GM21723 (cell line): ENCODE measurements around the gene NUDT13.

ENCODE experiments used
- ATAC-seq: cut with Tn5 transposase; IDR thresholded peaks from one replicate; pipeline ENCODE4 v1.9.1; 2021; ENCODE audit warnings: mild to moderate bottlenecking, moderate library complexity; ENCODE audit not compliant: unreplicated experiment

NUDT13 gene

DNA sequence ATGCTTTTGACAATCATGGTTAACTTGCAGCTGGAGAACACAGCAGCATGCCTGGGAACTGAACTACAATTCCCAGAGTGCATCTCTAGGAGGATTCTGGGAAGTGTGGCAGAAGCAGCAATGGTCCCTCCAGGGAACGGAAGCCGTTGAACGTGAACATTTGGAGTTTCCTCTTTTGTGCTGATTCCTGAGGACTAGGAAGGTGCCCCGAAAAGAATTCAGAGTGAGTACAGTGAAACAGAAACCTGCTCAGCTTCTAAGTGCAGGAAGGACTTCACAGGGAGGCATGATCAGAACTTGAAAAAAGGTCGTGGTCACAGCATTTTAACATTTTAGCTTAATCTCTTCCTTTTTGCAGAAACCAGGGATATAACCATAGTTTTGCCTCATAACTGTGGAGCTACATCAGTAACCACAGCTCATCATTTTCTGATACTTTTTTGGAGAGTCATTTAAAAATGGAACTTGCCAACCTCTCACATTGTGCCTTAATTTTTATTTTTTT lies at the start of gene NUDT13:
Gene NUDT13, plus strand, starts transcription at position 111 of the 505 bp plus-strand sequence. CDS start 3,911 bp downstream, outside the sequence.
- peak; percentile 72 for ATAC-seq

DNA sequence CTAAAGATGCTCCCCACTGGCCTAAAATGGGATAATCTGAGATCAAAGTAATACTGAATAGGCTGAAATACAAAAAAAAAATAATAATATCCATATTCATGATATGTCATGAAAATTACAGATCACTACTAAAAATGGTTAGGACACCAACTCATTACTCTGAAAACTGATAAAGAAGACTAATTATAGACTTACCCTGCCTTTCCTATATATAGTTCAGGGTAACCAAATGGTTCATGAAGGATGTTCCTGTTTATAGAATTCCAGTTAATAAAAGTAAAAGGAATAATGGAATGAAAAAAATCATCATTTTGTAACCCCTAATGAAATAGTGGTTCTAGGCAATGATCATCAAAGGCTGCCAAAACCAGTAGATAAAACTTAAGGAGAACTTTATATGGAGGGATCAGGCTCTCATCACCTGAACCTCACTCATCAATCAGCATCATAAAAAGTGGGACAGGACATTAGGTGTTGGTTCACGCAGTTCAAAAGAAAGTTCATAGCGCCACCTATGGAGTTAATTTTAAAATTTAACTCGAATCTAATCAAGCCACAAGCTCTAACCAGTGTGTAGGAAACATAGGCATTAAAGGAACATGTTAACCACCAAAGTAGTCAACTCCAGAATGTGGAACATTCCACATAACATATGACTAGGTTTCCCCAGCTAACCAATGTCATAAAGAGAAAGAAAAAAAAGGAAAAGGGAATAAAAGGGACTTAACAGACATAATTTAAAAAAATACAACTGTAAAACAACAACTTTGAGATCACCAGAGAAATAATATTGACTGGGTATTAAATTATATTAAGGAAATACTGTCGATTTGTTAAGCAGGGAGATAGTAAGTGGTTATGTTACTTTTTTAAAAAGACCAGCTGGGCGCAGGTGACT lies 49.3 kb upstream of the NUDT13 start:
- ATAC-seq: no peak

DNA sequence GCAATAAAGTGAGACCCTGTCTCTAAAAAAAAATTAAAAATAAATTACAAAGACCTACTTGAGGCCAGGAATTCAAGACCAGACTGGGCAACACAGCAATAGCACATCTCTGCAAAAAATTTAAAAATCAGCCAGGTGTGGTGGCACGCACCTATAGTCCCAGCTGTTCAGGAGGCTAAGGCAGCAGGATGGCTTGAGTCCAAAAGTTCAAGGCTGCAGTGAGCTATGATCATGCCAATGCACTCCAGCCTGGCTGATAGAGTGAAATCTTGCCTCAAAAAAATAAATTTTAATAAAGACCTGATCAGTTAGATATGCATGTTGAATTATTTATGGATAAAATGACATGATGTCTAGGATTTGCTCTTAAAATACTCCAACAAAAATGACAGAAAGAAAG lies 48.5 kb upstream of the NUDT13 start:
- ATAC-seq: no peak

DNA sequence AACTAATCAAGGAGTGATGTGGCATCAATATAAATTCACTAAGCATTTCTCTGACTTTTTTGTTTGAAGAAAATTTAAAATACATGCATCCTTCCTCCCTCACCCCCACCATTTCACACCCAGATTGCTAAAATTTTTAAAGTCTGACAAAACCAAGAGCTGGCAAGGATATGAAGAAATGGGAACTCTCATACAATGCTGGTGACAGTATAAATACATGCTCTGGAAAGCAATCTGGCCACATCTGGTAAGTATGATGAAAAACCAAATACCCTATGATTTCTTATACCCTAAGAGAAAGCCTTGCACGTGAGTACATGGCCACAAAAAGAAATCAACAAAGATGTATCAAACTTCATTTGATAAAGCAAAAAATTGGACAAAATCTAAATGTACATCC lies 44.8 kb upstream of the NUDT13 start:
- no peak for ATAC-seq

DNA sequence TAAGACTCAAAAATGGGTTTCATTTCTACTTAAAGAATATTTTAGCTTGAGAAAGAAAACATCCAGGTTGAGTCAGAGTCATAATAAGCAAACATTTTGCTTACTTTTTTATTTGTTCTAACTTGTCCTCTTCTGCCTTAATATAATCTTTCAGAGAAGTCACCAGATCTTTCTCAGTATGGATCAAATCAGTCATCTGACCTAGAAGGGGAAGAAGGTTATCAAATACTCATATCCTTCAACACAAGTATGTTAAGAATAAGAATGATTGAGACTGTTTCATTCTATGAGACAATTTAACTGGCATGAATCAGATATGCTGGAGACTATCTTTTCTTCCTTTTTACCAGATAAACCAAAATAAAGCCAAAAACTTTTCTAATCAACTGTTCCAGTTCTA lies 36.6 kb upstream of the NUDT13 start:
- ATAC-seq: no peak

DNA sequence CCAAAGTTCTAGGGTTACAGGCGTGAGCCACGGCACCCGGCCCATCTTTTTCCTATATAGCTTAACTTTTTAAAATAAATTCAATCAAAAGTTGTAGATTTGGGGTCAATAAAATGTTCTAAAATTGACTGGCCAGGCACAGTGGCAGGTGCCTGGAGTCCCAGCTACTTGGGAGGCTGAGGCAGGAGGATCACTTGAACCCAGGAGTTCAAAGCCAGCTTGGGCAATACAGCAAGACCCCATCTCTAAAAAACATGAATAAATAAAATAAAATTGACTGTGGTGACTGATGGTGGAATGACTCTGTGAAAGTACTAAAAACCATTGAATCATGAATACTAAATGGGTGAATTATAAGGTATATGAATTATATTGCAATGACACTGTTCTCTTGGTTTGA lies 34.4 kb upstream of the NUDT13 start:
- no peak for ATAC-seq

DNA sequence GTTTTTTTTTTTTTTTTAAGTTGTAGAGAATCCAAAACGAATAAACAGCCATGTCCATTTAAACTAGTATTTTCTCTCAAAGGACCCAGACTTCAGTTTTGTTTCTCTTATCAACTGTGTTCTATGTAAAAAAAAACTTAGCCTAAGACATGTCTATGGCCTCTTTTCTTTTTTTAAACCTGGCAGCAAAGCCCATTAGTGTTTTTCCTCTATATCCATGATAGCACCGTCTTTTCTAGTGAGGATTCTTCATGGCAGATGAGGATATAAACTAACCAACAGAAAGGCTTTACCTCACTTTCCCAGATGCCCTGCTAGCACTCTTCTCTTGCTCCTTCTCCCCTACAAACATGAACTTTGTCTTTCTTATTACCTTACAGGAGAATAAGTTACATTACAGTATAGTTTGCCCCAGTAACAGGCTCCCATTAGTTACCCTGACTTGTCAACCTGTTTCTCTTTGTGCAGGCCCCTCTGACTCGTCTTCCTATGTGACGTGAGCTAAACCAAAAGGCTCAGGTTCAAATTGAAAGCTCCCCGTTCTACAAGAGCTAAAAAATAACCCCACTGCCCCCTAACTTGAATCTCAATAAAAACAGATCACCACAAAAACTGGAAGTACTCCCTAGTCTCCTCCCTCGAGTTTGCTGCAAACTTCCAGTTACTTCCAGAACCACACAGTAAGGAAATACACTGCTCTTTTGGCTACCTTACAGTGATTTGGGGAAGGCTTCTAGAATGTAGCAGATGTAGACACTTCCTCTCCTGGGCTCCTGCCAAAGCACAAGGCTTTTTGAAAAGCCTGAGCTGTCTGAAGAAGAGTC lies 33.7 kb upstream of the NUDT13 start:
- no peak for ATAC-seq

DNA sequence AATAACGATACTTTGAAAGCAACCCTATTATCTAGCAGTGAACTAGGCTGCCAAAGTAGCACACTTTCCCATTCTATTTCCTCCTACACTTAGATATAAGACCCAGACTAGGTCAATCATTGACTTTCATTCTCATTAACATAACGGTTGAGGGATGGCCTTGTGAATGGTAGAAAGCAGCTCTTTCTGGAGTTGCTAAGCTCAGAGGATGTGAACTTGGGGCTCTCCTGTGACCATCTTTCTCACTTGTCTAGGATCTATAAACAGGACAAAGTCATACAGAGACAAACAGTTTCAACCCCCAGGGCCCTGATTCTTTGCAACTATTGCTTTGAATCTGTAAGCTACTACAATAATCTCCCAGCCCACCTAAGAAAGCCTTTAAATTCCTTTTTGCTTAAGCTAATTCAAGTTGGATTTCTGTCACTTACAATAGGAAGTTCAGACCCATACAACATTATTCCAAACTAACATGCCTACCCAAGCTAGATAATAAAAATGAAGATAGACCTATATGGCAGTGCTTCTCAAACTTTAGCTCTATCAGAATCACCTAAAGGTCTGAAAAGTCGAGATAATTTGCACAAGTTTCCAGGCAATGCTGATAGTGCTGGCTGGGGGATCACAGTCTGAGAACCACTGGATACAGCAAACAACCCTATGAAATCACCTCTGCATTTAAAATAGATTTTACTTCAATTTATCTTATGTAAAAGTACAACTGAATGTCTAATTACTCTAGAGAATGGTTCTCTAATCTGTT lies 30.3 kb upstream of the NUDT13 start:
- no peak for ATAC-seq

DNA sequence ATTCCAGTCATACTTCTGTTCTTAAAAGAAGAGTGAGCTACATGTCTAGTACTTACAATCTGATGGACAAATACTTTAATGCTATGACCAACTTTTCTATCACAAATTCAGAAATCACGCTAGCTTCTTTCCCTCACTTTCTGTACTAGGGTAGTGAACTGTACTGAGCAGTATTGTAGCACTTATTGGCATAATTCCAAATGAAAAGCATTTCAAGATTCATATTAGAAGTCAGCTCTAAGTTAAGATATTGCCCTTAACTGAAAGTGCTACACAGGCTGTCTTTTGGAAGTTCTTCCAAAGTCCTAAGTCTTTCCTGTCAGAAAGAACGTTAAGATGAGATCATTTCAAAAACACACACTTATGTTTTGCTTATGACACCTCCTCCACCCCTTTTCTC lies 27.0 kb upstream of the NUDT13 start:
- ATAC-seq: no peak

DNA sequence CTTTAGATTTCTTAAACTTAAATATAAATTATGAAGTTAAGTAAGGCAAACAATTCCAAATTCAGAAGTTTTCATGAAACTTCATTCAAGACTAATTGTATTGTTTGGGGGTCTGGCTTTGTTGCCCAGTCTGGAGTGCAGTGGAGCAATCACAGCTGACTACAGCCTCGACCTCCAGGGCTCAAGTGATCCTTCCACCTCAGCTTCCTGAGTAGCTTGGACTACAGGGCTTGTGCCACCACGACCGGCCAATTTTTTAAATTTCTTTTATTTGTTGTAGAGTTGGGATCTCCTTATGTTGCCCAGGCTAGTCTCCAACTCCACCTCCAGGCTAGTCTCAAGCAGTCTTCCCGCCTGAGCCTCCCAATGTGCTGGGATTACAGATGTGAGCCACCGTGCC lies 26.0 kb upstream of the NUDT13 start:
- ATAC-seq: no peak

DNA sequence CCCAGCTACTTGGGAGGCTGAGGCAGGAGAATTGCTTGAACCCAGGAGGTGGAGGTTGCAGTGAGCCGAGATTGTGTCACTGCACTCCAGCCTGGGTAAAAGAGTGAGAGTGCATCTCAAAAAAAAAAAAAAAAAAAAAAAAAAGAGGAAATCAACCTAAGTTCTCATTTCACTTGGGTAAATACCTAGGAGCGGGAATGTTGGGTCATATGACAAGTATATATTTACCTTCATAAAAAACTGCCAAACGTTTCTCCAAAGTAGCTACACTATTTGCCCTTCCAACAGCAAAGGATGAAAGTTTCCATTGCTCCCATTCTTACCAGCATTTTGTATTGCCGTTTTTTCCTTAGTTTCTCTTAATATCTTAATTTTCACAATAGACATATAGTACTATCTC lies 23.4 kb upstream of the NUDT13 start:
- no peak for ATAC-seq

DNA sequence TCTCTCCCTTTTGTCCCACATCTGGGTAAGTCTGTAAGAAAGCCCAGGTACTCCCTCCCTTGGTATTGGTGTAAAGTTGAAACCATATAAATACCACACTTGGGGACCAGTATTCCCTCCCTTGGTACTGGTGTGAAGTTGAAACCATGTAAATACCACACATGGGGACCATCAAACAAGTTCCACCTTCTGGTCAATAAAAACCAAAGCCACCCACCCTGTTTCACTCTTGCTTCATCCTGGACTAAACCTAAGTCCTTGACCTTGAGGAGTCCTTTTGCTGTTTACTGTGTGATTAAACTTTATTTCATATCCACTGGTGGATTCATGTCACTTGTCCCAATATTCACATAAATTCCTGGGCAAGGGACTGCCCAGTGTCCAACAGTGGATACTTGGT lies 22.0 kb upstream of the NUDT13 start:
- ATAC-seq: no peak

DNA sequence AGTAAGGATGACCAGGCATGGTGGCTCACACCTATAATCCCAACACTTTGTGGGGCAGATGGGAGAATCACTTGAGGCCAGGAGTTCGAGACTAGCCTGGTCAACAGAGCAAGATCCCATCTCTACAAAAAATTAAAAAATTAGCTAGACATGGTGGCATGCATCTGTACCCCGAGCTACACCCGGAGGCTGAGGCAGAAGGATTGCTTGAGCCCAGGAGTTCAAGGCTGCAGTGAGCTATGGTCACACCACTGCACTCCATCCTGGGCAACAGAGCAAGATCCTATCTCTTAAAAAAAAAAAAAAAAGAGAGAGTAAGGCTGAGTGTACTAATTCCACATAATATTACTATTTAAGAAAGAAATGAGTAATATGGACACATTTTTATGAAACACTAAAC lies 17.4 kb upstream of the NUDT13 start:
- ATAC-seq: no peak

DNA sequence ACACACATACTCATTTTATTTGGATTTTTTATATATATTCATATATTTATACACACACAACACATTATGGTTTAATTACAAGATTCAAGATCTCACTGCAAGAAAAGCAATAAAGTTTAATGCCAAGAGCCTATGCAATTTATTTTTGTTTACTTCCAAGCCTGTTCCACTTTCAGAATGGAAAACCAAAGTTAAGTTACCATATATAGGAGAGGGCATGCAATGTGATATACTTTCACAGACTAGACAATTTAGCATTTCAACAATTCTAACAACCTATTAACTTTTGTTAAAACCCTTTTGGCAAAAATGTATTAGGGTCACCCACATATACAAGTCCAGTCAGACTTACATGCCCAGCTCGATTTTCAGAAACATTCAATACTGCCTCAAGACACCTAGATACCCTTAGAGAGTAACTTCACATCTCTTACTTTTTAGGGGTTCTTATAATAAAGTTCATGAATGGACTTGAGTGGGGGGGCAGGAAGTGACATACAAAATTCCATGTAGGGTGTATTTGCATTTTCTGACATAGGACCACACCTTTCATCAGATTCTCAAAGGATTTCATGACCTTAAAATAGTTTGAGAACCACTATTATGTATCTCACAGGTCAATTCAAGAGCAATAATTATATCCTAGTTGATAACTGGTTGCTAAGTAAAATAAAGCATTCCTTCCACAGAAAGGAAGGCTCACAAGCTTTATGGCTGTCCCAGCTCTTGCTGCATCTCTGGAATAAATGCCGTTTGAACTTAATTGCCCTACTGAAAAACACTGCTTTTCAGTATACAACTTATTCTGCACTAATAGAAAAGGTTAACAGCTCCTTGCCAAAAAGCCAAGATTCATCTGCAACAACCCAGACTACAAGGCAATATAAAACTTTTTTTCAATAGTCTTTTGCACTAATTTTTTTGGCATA lies 16.1 kb upstream of the NUDT13 start:
- no peak for ATAC-seq

DNA sequence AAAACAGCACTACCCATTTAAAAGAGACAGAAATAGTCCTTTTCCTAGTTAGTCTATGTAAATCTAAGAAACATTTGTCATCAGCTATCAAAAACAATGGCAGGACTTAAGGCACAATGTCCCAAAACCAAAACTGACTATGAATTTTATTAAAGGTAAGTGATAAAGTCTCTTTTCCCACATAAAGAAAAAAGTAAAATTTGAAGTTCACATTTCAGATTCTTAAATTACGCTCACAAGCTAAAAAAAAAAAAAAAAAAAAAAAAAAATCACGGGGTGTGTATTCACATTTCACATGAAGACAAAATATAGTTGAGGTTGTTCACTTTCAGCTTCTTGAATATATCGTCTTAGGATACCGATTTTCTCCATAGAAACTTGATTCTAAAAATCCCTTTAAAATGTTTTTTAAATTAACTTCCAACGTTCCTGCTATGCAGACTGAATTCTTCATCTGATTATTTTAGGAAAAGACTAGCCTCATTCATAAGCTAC lies 15.2 kb upstream of the NUDT13 start:
- no peak for ATAC-seq

DNA sequence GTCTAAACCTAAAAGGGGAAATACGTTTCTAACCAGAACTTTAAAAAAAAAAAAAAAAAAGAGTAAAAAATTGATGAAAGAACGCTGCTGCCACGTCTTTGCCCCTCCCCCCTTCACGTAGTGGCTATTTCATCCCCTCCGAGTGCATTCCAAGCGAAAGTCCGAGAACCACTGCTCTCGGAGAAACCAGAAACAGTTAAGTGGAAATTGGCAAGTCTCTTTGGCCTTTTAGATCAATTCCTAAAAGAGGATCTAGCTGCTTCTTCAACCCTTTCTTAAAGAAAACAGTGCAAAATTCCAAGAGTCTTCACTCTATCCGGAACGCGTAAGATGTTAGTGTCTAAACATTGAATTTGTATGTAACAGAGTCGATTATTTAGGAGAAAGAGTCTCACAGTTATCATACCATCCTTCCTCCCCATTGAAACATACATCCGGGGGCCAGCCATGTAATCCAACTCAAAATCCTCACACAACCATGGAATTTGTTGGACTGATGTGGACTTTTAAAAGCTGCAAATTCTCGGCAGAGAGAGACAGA lies 14.7 kb upstream of the NUDT13 start:
- ATAC-seq: no peak

DNA sequence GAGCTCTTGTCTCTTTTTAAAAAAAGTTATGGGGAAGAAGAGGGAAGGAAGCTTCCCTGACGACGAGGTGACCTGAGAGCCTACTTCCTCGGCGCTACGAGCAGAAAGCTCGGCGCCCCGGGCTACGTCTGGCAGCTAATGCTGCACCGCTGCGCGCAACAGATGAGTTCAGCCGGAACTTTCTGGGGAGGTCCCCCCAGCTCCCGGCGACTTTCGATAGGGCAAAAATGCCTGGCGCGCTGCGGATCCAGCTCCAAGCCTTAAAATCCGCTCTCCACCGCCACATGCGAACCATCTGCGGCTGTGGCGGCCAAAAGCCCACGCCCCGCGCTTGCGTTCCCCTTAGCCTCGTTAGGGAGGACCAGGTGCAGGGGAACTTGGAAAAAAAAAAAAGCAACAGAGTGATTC lies 14.2 kb upstream of the NUDT13 start:
- peak; percentile 37 for ATAC-seq

DNA sequence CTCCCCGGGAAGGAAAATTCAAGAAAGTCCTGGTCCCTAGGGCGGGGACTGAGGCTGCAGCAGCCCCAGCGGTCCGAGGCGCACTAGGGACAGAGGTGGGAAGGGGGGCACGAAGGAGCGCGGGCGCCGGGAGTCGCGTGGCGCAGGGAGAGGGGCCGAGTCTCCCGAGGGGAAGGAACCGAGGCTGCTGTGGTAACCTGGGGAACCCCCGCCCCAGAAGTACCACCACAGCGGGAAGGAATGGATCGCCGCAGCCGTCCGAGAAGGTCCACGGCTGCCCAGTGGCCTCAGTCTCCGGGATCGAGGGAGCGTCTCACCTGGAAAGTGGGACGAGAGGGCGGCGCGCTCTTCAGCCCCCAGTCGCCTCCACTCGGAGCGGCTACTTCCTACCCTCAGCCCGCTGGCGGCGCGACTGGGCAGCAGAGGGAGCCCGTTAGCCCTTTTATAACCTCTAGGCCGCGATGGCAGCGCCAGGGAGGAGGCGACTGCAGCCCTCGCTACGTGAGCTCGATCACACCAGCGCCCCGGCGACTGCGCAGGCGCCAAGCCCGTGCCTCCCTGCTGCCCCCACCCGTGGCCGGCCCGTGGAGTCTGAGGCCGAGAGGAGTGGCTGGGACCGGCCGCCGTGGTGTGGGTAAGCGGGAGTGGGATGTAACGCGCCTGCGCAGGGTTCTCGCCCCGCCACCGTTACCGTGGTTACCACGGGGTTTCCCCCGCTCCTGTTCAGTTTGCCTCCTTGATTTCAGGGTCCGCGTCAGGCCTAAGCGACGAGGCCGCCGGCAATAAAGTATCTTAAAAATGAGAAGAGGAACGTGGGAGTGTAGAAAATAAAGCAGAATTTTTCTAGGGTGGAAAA lies 13.6 kb upstream of the NUDT13 start, which contains the start of gene P4HA1:
Gene P4HA1, minus strand, starts transcription at position 418 of the 856 bp plus-strand sequence. CDS start 21,983 bp downstream, outside the sequence.
- peak; percentile 87 for ATAC-seq
